Measurements from ENCODE around the gene EEFSEC.
A peak's percentile ranks its signal among the peaks of the same experiment; 100 is the strongest.

DNA sequence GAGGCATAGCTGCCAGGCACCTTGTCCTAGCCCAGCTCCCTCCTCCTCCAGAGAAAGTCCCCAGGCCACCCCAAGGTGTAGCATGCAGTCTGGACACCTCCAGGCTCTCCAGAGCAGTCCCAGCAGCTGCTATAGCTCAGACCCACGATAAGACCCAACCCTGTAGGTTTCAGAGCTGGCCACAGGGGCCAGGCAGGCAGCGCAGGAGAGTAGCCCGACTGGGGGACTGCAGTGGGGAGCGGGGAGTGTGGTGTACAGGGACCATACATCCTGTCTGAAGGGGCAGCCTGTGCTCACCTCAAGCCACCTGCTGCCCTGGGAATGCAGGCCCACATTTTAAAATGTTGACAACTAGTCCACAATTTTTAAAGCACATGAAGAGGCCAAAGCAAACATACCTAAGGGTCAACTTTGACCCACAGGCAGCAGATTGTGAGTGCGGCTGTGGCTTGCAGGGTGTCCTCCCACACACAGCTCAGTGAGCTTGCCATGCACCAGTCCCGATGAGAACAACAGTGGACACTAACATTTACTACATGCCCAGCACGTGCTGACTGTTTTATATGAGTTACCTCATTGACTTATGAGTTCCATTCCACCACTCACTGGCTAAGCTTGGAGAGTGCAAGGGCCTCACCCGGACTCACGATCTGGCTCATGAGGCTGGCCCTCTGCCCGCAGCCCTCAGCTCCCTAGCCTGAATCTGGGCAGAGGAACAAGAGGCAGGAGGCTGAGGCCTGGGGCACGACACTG lies 232.0 kb downstream of the EEFSEC start:
- TF ChIP-seq, protein P1, sequence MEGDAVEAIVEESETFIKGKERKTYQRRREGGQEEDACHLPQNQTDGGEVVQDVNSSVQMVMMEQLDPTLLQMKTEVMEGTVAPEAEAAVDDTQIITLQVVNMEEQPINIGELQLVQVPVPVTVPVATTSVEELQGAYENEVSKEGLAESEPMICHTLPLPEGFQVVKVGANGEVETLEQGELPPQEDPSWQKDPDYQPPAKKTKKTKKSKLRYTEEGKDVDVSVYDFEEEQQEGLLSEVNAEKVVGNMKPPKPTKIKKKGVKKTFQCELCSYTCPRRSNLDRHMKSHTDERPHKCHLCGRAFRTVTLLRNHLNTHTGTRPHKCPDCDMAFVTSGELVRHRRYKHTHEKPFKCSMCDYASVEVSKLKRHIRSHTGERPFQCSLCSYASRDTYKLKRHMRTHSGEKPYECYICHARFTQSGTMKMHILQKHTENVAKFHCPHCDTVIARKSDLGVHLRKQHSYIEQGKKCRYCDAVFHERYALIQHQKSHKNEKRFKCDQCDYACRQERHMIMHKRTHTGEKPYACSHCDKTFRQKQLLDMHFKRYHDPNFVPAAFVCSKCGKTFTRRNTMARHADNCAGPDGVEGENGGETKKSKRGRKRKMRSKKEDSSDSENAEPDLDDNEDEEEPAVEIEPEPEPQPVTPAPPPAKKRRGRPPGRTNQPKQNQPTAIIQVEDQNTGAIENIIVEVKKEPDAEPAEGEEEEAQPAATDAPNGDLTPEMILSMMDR (IDR thresholded peaks at IDR 0.05): no peak
- TF ChIP-seq POLR2A (IDR thresholded peaks at IDR 0.05) (no peak), EP300 (IDR thresholded peaks at IDR 0.05) (peak in 1 of 2 donors; percentile 24)
